ENCODE results near the gene CACUL1.

DNA sequence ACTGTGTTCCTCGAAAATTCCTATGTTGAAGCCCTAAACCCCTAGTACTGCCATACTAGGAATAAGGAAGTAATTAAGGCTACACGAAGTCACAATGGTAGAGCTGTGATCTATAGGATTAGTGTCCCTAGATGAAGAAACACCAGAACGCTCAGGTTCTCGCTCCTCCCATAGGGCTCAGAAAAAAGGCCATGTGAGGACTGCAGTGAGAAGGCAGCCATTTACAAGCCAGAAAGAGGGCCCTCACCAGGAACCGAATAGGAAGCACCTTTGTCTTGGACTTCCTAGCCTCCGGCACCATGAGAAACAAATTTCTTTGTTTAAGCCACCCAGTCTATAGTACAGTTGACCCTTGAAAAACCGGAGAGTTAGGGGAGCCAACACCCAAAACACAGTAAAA, 46.2 kb downstream of the CACUL1 start:
- TF ChIP-seq POLR2A (IDR thresholded peaks at IDR 0.05; ENCODE audit: low read depth) (no peak), EP300 (IDR thresholded peaks at IDR 0.05) (no peak)
- TF ChIP-seq, protein P1, sequence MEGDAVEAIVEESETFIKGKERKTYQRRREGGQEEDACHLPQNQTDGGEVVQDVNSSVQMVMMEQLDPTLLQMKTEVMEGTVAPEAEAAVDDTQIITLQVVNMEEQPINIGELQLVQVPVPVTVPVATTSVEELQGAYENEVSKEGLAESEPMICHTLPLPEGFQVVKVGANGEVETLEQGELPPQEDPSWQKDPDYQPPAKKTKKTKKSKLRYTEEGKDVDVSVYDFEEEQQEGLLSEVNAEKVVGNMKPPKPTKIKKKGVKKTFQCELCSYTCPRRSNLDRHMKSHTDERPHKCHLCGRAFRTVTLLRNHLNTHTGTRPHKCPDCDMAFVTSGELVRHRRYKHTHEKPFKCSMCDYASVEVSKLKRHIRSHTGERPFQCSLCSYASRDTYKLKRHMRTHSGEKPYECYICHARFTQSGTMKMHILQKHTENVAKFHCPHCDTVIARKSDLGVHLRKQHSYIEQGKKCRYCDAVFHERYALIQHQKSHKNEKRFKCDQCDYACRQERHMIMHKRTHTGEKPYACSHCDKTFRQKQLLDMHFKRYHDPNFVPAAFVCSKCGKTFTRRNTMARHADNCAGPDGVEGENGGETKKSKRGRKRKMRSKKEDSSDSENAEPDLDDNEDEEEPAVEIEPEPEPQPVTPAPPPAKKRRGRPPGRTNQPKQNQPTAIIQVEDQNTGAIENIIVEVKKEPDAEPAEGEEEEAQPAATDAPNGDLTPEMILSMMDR (IDR thresholded peaks at IDR 0.05): no peak
